ENCODE data around the gene CACNA1C. TPM values are rescaled to one million over a fixed set of nuclear protein-coding genes. Genes with fewer than 3 reads are reported as not detected.

CACNA1C gene
- total and polyA plus RNA-seq, 2 donors (not counting 1 experiment from before 2014, with no cell fraction given), result 7.6 to 11.4 TPM

- Histone ChIP-seq H3K79me2 (ENCODE audit: control insufficient read depth, insufficient read depth, low read length) (no peaks in the 10 kb centered on the region), H3K27ac (ENCODE audit: insufficient read depth, low read length) (no peak overlapping the region), H3K4me1 (ENCODE audit: control insufficient read depth, extremely low read depth, insufficient read depth, low read length) (no peaks in the 10 kb centered on the region), H3K4me2 (ENCODE audit: extremely low read depth, insufficient read depth, low read length) (no peak overlapping the region), H3K27me3 (ENCODE audit: control insufficient read depth, insufficient read depth, low read length) (no peaks in the 10 kb centered on the region), H3K9ac (ENCODE audit: insufficient read depth, low read length) (no peak overlapping the region), H4K20me1 (ENCODE audit: control insufficient read depth, extremely low read depth, insufficient read depth, low read length) (no peaks in the 10 kb centered on the region), H3K9me3 (ENCODE audit: control insufficient read depth, insufficient read depth, low read depth, low read length) (no peaks in the 10 kb centered on the region), H2AFZ (ENCODE audit: low read length) (no peak overlapping the region), H3K36me3 (ENCODE audit: control insufficient read depth, insufficient read depth, low read length) (no peaks in the 10 kb centered on the region), H3K4me3 (replicated peaks in 1 of 4; ENCODE audit: control extremely low read depth in 1 of 4, insufficient read depth in 1 of 4, low read depth in 3 of 4, low read length in 4 of 4) (no peak overlapping the region)
- TF ChIP-seq EZH2 (IDR thresholded peaks at IDR 0.05; ENCODE audit: low read length, missing control alignments), result no peak
- TF ChIP-seq CTCF (conservative IDR thresholded peaks at IDR 0.05 in 1 of 2, IDR thresholded peaks at IDR 0.05 in 1 of 2; ENCODE audit: low read depth in 1 of 2, low read length in 2 of 2), result no peak
- DNase-seq (ENCODE audit: low read depth in 2 of 2), result no peak
These were observed 94.5 kb downstream of the CACNA1C start for GRCh38 chr12:2147335-2147734.

GRCh38 chr12:2149091-2149490 lies 96.3 kb downstream of the CACNA1C start:
- no peaks in the 10 kb centered on the region for H3K36me3 ChIP-seq (ENCODE audit: control insufficient read depth, insufficient read depth, low read length)
- no peaks in the 10 kb centered on the region for H3K27me3 ChIP-seq (ENCODE audit: control insufficient read depth, insufficient read depth, low read length)
- no peak overlapping the region for H2AFZ ChIP-seq (ENCODE audit: low read length)
- no peaks in the 10 kb centered on the region for H3K9me3 ChIP-seq (ENCODE audit: control insufficient read depth, insufficient read depth, low read depth, low read length)
- H3K79me2 ChIP-seq (ENCODE audit: control insufficient read depth, insufficient read depth, low read length), result no peaks in the 10 kb centered on the region
- H3K4me1 ChIP-seq (ENCODE audit: control insufficient read depth, extremely low read depth, insufficient read depth, low read length), result peaks cover 9% of the 10 kb centered on the region
- no peak overlapping the region for H3K4me3 ChIP-seq (replicated peaks in 1 of 4; ENCODE audit: control extremely low read depth in 1 of 4, insufficient read depth in 1 of 4, low read depth in 3 of 4, low read length in 4 of 4)
- no peaks in the 10 kb centered on the region for H4K20me1 ChIP-seq (ENCODE audit: control insufficient read depth, extremely low read depth, insufficient read depth, low read length)
- peak in 1 of 2 donors; percentile 34 for DNase-seq (ENCODE audit: low read depth in 2 of 2)
- no peak overlapping the region for H3K9ac ChIP-seq (ENCODE audit: insufficient read depth, low read length)
- no peak overlapping the region for H3K27ac ChIP-seq (ENCODE audit: insufficient read depth, low read length)
- TF ChIP-seq CTCF (conservative IDR thresholded peaks at IDR 0.05 in 1 of 2, IDR thresholded peaks at IDR 0.05 in 1 of 2; ENCODE audit: low read depth in 1 of 2, low read length in 2 of 2) (no peak), EZH2 (IDR thresholded peaks at IDR 0.05; ENCODE audit: low read length, missing control alignments) (no peak)
- H3K4me2 ChIP-seq (ENCODE audit: extremely low read depth, insufficient read depth, low read length), result no peak overlapping the region

- Histone ChIP-seq H3K9me3 (ENCODE audit: control insufficient read depth, insufficient read depth, low read depth, low read length) (no peaks in the 10 kb centered on the region), H4K20me1 (ENCODE audit: control insufficient read depth, extremely low read depth, insufficient read depth, low read length) (no peaks in the 10 kb centered on the region), H3K4me3 (replicated peaks in 1 of 4; ENCODE audit: control extremely low read depth in 1 of 4, insufficient read depth in 1 of 4, low read depth in 3 of 4, low read length in 4 of 4) (no peak overlapping the region), H3K27ac (ENCODE audit: insufficient read depth, low read length) (no peak overlapping the region), H2AFZ (ENCODE audit: low read length) (no peak overlapping the region), H3K36me3 (ENCODE audit: control insufficient read depth, insufficient read depth, low read length) (no peaks in the 10 kb centered on the region), H3K4me2 (ENCODE audit: extremely low read depth, insufficient read depth, low read length) (no peak overlapping the region), H3K27me3 (ENCODE audit: control insufficient read depth, insufficient read depth, low read length) (no peaks in the 10 kb centered on the region), H3K79me2 (ENCODE audit: control insufficient read depth, insufficient read depth, low read length) (no peaks in the 10 kb centered on the region), H3K4me1 (ENCODE audit: control insufficient read depth, extremely low read depth, insufficient read depth, low read length) (peaks cover 15% of the 10 kb centered on the region), H3K9ac (ENCODE audit: insufficient read depth, low read length) (no peak overlapping the region)
- TF ChIP-seq CTCF (conservative IDR thresholded peaks at IDR 0.05 in 1 of 2, IDR thresholded peaks at IDR 0.05 in 1 of 2; ENCODE audit: low read depth in 1 of 2, low read length in 2 of 2), result no peak
- no peak for DNase-seq (ENCODE audit: low read depth in 2 of 2)
These were observed 98.0 kb downstream of the CACNA1C start for GRCh38 chr12:2150833-2151232.
